CD14-positive monocyte (primary cell): ENCODE data around the gene CHMP1B. TPM values are rescaled to one million over a fixed set of nuclear protein-coding genes. Genes with fewer than 3 reads are reported as not detected.

ENCODE experiments used
- DNase-seq, 3 donors: peaks; one replicate each; pipeline ENCODE4 v3.0.0-alpha.2; 2011 to 2022
- H2AFZ ChIP-seq: 2 replicates; pipeline ENCODE4 v1.6.0; 2012; ENCODE audit warnings: mild to moderate bottlenecking, low read depth, low read length, inconsistent platforms; ENCODE audit not compliant: insufficient read depth, poor library complexity, severe bottlenecking
- H3K27ac ChIP-seq, 2 donors: 1 replicate in 1 of 2; 2 replicates in 1 of 2; pipeline ENCODE4 v1.5.1; 2012 to 2013; ENCODE audit warnings: low read length in 2 of 2, control low read depth in 1 of 2, inconsistent platforms in 1 of 2, low read depth in 1 of 2, mild to moderate bottlenecking in 1 of 2
- H3K27me3 ChIP-seq, 2 donors: one replicate each; pipeline versions ENCODE4 v1.6.0 to v1.6.1; 2011 to 2013; ENCODE audit warnings: low read length in 2 of 2; ENCODE audit not compliant: control insufficient read depth in 2 of 2, insufficient read depth in 2 of 2
- H3K36me3 ChIP-seq, 2 donors: replicated peaks in 1 of 2; 1 replicate in 1 of 2; 2 replicates in 1 of 2; pipeline versions ENCODE4 v1.5.1 to v1.6.1; 2012 to 2013; ENCODE audit warnings: low read length in 2 of 2, control low read depth in 1 of 2, inconsistent platforms in 1 of 2, mild to moderate bottlenecking in 1 of 2; ENCODE audit not compliant: insufficient read depth in 2 of 2, control insufficient read depth in 1 of 2
- H3K4me1 ChIP-seq, 2 donors: 1 replicate in 1 of 2; 2 replicates in 1 of 2; pipeline versions ENCODE4 v1.5.1 to v1.6.1; 2012 to 2013; ENCODE audit warnings: low read length in 2 of 2, control low read depth in 1 of 2, inconsistent platforms in 1 of 2, mild to moderate bottlenecking in 1 of 2, moderate library complexity in 1 of 2; ENCODE audit not compliant: insufficient read depth in 2 of 2, control insufficient read depth in 1 of 2
- H3K4me2 ChIP-seq: replicated peaks from 2 replicates; pipeline ENCODE3; 2012; ENCODE audit warnings: low read length, moderate library complexity, mild to moderate bottlenecking; ENCODE audit not compliant: poor library complexity, severe bottlenecking; ENCODE audit errors: extremely low read depth
- H3K4me3 ChIP-seq, 3 experiments: fragments of 200-600 bp in 1 of 3; sonication (generic) in 1 of 3; replicated peaks in 1 of 3; 1 replicate in 2 of 3; 2 replicates in 1 of 3; pipeline ENCODE4 v1.5.1; 2011 to 2013; ENCODE audit warnings: low read length in 3 of 3, mild to moderate bottlenecking in 3 of 3, control low read depth in 2 of 3, low read depth in 2 of 3, inconsistent platforms in 1 of 3, moderate library complexity in 1 of 3
- H3K79me2 ChIP-seq: 2 replicates; pipeline ENCODE4 v1.6.0; 2012; ENCODE audit warnings: mild to moderate bottlenecking, control low read depth, inconsistent platforms, low read length, moderate library complexity; ENCODE audit not compliant: insufficient read depth
- H3K9ac ChIP-seq: 2 replicates; pipeline ENCODE4 v1.6.0; 2017; ENCODE audit warnings: low read length, mild to moderate bottlenecking; ENCODE audit not compliant: insufficient read depth, poor library complexity, severe bottlenecking
- H3K9me3 ChIP-seq, 2 donors: replicated peaks in 1 of 2; 1 replicate in 1 of 2; 2 replicates in 1 of 2; pipeline versions ENCODE4 v1.5.1 to v1.6.1; 2012 to 2013; ENCODE audit warnings: low read length in 2 of 2, control low read depth in 1 of 2; ENCODE audit not compliant: control insufficient read depth in 1 of 2, insufficient read depth in 1 of 2
- H4K20me1 ChIP-seq: 2 replicates; pipeline ENCODE4 v1.6.0; 2012; ENCODE audit warnings: mild to moderate bottlenecking, low read length, control low read depth, moderate library complexity; ENCODE audit not compliant: insufficient read depth
- H3K27ac Mint-ChIP-seq, 7 donors: one replicate each; pipeline ENCODE4 v1.8.0; 2020; ENCODE audit warnings: mild to moderate bottlenecking in 7 of 7, mixed read lengths in 7 of 7, moderate library complexity in 6 of 7, inconsistent platforms in 2 of 7
- H3K27me3 Mint-ChIP-seq, 3 donors: one replicate each; pipeline ENCODE4 v1.8.0; 2021 to 2022; ENCODE audit warnings: low read depth in 3 of 3, mild to moderate bottlenecking in 3 of 3, mixed read lengths in 3 of 3, moderate library complexity in 3 of 3, inconsistent platforms in 1 of 3
- H3K36me3 Mint-ChIP-seq, 2 donors: one replicate each; pipeline ENCODE4 v1.8.0; 2020; ENCODE audit warnings: mixed read lengths in 2 of 2, inconsistent platforms in 1 of 2, mild to moderate bottlenecking in 1 of 2
- H3K4me1 Mint-ChIP-seq: one replicate; pipeline ENCODE4 v1.8.0; 2020; ENCODE audit warnings: mild to moderate bottlenecking, mixed read lengths
- H3K4me3 Mint-ChIP-seq, 2 donors: one replicate each; pipeline ENCODE4 v1.8.0; 2020; ENCODE audit warnings: mild to moderate bottlenecking in 2 of 2, mixed read lengths in 2 of 2, moderate library complexity in 1 of 2
- H3K9me3 Mint-ChIP-seq, 7 donors: one replicate each; pipeline ENCODE4 v1.8.0; 2020 to 2022; ENCODE audit warnings: mixed read lengths in 7 of 7, mild to moderate bottlenecking in 6 of 7, moderate library complexity in 6 of 7, inconsistent platforms in 2 of 7
- WGBS: methylation state at CpG from one replicate; pipeline ENCODE4 v1.1.5; 2013; ENCODE audit warnings: missing lambda C conversion rate; ENCODE audit not compliant: insufficient coverage; 5-methylcytosine and 5-hydroxymethylcytosine counted together
- intact Hi-C, 2 donors: fragments of 100-400 bp; cut with micrococcal nuclease; formaldehyde crosslinking; loops; one replicate each; pipeline versions ENCODE4 v1.15.0 to v1.15.1; 2023
- polyA plus RNA-seq, 3 donors: library from polyadenylated mRNA; depleted of rRNA in 1 of 3; unstranded in 2 of 3; stranded (reverse) in 1 of 3; fragments of 300-500 nt in 2 of 3; fragments of >200 nt in 1 of 3; fragmentation: Illumina TruSeq in 2 of 3; gene quantifications; 1 replicate in 2 of 3; 2 replicates in 1 of 3; pipeline ENCODE4 v1.2.3, GENCODE V29; 2012 to 2021
- TF ChIP-seq, protein P1 (sequence below): fragments of 200-600 bp; IDR thresholded peaks from one replicate; pipeline ENCODE4 v1.8.0; 2022; ENCODE audit warnings: antibody characterized with exemption, mild to moderate bottlenecking

CHMP1B gene
- polyA plus RNA-seq, 3 donors = 95.2 to 182 (median 105) TPM

DNA sequence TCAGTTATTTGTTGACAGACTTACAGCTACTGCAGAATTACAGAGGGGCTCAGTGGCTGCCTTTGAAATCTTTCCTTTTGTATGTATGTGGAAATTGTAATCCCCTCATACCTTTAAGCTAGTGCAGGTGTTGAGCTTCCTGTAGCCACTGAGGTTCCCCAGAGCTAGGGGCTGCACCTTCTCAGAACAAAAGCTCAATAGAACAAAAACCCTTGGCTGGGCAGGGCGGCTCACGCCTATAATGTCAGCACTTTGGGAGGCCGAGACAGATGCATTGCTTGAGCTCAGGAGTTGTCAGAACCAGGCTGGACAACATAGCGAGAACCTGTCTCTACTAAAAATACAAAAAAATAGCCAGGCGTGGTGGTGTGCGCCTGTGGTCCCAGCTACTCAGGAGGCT, 41.3 kb upstream of the CHMP1B start:
- Histone ChIP-seq H2AFZ (no peak overlapping the region), H3K27me3 (peaks cover 0 to 3% of the 10 kb centered on the region in 2 donors), H3K9me3 (no peaks in the 10 kb centered on the region), H3K79me2 (no peaks in the 10 kb centered on the region), H3K4me3 (no peak overlapping the region), H3K4me2 (no peak overlapping the region), H3K9ac (no peak overlapping the region), H3K36me3 (no peaks in the 10 kb centered on the region), H4K20me1 (no peaks in the 10 kb centered on the region), H3K4me1 (no peaks in the 10 kb centered on the region), H3K27ac (no peak overlapping the region)
- WGBS = 90% methylated on average over 3 of the region's 6 CpGs
- no peak for DNase-seq
- no peak overlapping the region for H3K4me3 Mint-ChIP-seq
- no peak overlapping the region for H3K27ac Mint-ChIP-seq
- intact Hi-C loops = no loop called here
- peaks cover 4 to 21% (median 6%) of the 10 kb centered on the region in 3 donors for H3K27me3 Mint-ChIP-seq
- TF ChIP-seq, protein P1, sequence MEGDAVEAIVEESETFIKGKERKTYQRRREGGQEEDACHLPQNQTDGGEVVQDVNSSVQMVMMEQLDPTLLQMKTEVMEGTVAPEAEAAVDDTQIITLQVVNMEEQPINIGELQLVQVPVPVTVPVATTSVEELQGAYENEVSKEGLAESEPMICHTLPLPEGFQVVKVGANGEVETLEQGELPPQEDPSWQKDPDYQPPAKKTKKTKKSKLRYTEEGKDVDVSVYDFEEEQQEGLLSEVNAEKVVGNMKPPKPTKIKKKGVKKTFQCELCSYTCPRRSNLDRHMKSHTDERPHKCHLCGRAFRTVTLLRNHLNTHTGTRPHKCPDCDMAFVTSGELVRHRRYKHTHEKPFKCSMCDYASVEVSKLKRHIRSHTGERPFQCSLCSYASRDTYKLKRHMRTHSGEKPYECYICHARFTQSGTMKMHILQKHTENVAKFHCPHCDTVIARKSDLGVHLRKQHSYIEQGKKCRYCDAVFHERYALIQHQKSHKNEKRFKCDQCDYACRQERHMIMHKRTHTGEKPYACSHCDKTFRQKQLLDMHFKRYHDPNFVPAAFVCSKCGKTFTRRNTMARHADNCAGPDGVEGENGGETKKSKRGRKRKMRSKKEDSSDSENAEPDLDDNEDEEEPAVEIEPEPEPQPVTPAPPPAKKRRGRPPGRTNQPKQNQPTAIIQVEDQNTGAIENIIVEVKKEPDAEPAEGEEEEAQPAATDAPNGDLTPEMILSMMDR = no peak
- H3K9me3 Mint-ChIP-seq = peaks cover 0 to 3% (median 0%) of the 10 kb centered on the region in 7 donors
- no peaks in the 10 kb centered on the region for H3K36me3 Mint-ChIP-seq
- H3K4me1 Mint-ChIP-seq = no peaks in the 10 kb centered on the region

DNA sequence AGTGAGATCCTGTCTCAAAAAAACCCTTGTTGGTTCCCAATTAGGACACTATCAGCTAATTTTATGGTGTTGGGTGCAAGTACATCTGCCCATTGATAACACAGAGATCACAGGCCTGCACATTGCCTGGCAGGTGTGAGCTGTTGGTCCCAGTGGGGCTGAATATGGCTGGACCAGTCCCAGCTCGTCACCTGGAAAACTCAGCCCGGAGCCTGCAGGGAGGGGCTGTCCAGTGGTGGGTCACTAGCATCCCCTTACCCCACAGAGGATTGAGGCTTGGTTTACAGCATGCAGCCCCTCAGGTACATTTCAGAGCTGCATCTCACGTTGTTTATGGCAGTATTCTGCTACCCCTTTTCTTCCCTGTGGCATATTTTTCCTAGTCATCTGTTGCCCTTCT, 40.8 kb upstream of the CHMP1B start:
- Histone ChIP-seq H3K9me3 (no peaks in the 10 kb centered on the region), H3K4me2 (no peak overlapping the region), H3K4me1 (no peaks in the 10 kb centered on the region), H3K4me3 (no peak overlapping the region), H4K20me1 (no peaks in the 10 kb centered on the region), H3K79me2 (no peaks in the 10 kb centered on the region), H3K27ac (no peak overlapping the region), H2AFZ (no peak overlapping the region), H3K36me3 (no peaks in the 10 kb centered on the region), H3K27me3 (peaks cover 0 to 3% of the 10 kb centered on the region in 2 donors), H3K9ac (no peak overlapping the region)
- Mint-ChIP-seq H3K27ac (no peak overlapping the region), H3K36me3 (no peaks in the 10 kb centered on the region), H3K4me1 (no peaks in the 10 kb centered on the region), H3K27me3 (peaks cover 6 to 18% (median 6%) of the 10 kb centered on the region in 3 donors), H3K9me3 (peaks cover 0 to 3% (median 0%) of the 10 kb centered on the region in 7 donors), H3K4me3 (no peak overlapping the region)
- DNase-seq = no peak
- 100% methylated on average over 3 of the region's 3 CpGs for WGBS
- TF ChIP-seq, protein P1 = no peak
- intact Hi-C loops = no loop called here
